CD4-positive, alpha-beta T cell treated with Interleukin-17A for 4 hours (primary cell): Measurements from ENCODE around the gene KRTAP20-1.

Experiments
- DNase-seq: peaks from one replicate; pipeline ENCODE4 v3.0.0-alpha.2; 2020; ENCODE audit warnings: mixed read lengths

The KRTAP20-1 gene

GRCh38 chr21:30652891-30653290, 36.7 kb downstream of the KRTAP20-1 start:
- DNase-seq: no peak
